Fibroblast of the aortic adventitia (primary cell): ENCODE results near the gene PRKCSH. TPM values are rescaled to one million over a fixed set of nuclear protein-coding genes. Genes with fewer than 3 reads are reported as not detected.

ENCODE experiments used
- DNase-seq: peaks from one replicate; pipeline ENCODE4 v3.0.0-alpha.2; 2010; ENCODE audit warnings: low read depth
- H3K4me3 ChIP-seq: 2 replicates; pipeline ENCODE4 v1.5.1; 2011; ENCODE audit warnings: low read depth, mild to moderate bottlenecking, control low read depth, low read length, moderate library complexity
- CTCF ChIP-seq: IDR thresholded peaks from 2 replicates; pipeline ENCODE4 v1.5.1; 2011; ENCODE audit warnings: mild to moderate bottlenecking, low read length, control low read depth, inconsistent platforms; ENCODE audit not compliant: insufficient read depth
- total RNA-seq: library from RNA; depleted of rRNA; stranded (reverse); fragments of >200 nt; gene quantifications from 2 replicates; pipeline ENCODE4 v1.2.3, GENCODE V29; 2012; ENCODE audit warnings: low replicate concordance

Gene PRKCSH
- total RNA-seq, 1 donor: 115 TPM

- H3K4me3 ChIP-seq: no peak overlapping the region
- TF ChIP-seq CTCF: no peak
- DNase-seq: no peak
These were observed 20.9 kb upstream of the PRKCSH start for GRCh38 chr19:11414544-11414943.

GRCh38 chr19:11416346-11417052 lies 18.9 kb upstream of the PRKCSH start:
- no peak overlapping the region for H3K4me3 ChIP-seq
- TF ChIP-seq CTCF: no peak
- DNase-seq: no peak

GRCh38 chr19:11418094-11418548 lies 17.3 kb upstream of the PRKCSH start:
- H3K4me3 ChIP-seq: no peak overlapping the region
- TF ChIP-seq CTCF: no peak
- no peak for DNase-seq

GRCh38 chr19:11418549-11419506 lies 16.6 kb upstream of the PRKCSH start, which contains the start of gene RGL3:
RGL3 (minus strand) TSS chr19:11419314; CDS start chr19:11419278, 36 bp downstream.
- H3K4me3 ChIP-seq: peak within 1 kb of the TSS; percentile 45
- DNase-seq: no peak
- no peak for TF ChIP-seq CTCF

GRCh38 chr19:11420429-11421370 lies 14.7 kb upstream of the PRKCSH start:
- no peak overlapping the region for H3K4me3 ChIP-seq
- no peak for TF ChIP-seq CTCF

More at GRCh38 chr19:11420429-11421370, 14.7 kb upstream of the PRKCSH start:
- DNase-seq: peak; percentile 27
